ENCODE data around the gene SDHA. TPM values are rescaled to one million over a fixed set of nuclear protein-coding genes. Genes with fewer than 3 reads are reported as not detected.

Gene SDHA
- total and polyA plus RNA-seq, 2 donors, result 58.3 to 106 TPM

DNA sequence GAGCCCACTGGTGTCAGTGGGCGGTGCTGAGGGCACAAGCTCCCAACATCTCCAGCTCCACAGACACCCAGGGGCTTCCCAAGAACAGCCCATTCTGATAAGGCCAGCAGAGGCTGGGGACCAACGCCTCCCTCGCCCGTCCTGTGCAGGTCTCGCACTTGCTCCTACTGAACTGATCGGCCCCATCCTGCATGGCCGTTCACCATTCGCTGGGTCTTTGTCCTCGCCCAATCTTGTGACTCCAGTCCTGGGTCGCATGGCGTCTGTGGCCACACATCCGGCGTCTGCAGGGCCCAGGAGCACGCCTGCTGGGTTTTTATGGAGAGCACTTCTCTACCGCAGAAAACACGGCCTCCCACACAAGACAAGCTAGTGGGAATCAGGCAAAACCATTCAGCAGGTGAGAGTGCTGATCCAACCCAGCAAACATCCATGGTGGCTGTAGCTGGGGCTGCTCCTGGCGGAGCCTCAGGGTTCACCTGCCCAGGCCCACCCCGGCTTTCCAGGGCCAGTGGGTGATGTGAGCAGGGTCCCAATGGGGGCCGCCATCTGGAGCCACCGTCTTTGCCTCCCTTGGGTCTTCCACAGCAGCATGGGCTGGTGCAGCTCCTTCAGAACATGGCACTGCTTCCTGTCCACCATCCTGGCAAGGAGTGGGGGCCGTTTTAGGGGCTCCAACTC, 19.5 kb upstream of the SDHA start:
- Histone ChIP-seq H3K4me1 (ENCODE audit: insufficient read depth) (no peaks in the 10 kb centered on the region), H3K27ac (ENCODE audit: low read depth) (no peak overlapping the region), H3K4me3 (ENCODE audit: low read depth, low read length) (no peak overlapping the region), H3K36me3 (ENCODE audit: insufficient read depth) (no peaks in the 10 kb centered on the region)
- WGBS, result 97% methylated on average over 21 of the region's 21 CpGs
- no peak for DNase-seq (ENCODE audit: extremely low spot score)

DNA sequence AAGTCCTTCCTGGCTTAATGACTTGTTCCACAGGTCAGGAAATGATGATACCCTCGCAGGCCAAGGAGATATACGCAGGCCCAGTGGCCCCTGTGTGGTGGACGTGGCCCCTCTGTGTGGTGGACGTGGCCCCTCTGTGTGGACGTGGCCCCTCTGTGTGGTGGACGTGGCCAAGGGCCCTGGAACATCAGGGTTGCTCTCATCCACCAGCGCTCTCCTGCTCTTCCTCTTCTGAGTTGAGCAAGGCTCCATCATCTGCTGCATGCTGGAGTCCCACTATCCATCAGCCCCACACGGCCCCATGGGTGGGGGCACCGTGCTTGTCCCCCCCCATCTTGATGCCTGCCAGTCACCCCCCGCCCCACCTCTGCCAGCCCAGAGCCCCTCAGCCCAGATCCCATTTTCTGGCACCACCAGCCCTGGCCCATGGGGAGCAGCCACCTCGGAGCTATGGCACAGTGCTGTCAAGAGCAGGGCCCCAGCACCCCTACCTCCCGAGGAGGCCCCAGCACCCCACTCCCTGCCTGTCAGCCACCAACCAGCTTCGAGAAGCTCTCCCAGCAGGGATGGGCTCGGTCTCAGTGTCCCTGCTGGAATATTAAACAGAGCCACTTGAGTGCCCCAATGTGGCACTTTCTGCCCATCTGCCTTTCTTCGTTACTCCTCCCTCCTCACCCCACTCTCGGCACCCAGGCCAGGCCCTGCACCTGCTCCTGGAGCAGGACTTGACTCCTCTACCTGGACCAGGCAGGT, 18.7 kb upstream of the SDHA start:
- Histone ChIP-seq H3K4me3 (ENCODE audit: low read depth, low read length) (no peak overlapping the region), H3K36me3 (ENCODE audit: insufficient read depth) (no peaks in the 10 kb centered on the region), H3K4me1 (ENCODE audit: insufficient read depth) (no peaks in the 10 kb centered on the region), H3K27ac (ENCODE audit: low read depth) (no peak overlapping the region)
- DNase-seq (ENCODE audit: extremely low spot score), result no peak
- WGBS, result 94% methylated on average over 16 of the region's 16 CpGs

DNA sequence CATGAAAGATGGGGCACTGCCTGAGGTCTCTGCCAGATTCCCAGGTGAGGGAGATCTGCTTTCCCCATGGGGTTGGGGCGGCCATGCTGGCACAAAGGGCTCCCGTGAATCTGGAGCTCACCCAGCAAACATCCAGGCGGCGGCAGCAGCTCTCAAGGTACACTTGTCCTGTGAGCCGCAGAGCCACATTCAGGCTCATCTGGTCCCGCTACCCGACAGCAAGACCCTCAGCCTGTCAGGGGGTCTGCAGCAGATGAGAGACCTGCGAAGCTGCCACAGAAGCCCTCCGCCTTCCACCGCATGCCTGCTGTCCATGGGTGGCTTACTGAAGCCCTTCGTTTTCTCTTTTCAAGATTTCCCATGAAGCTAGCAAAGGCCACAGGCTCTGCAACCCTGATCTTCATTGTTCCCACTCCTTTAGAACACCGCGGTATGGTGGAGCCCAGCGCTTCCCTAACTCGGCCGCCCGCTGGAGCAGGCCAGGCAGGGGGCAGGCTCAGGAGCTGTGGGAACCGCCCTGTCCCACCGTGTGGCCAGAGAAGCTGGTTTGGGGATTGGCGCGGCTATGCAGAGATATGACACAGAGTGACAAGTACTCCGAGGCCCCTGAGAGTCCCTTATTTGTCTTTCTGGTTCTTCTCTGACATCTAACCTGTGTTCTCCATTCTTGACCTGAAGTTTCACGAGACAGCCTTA, 18.0 kb upstream of the SDHA start:
- H3K4me3 ChIP-seq (ENCODE audit: low read depth, low read length), result no peak overlapping the region
- 88% methylated on average over 23 of the region's 23 CpGs for WGBS
- H3K4me1 ChIP-seq (ENCODE audit: insufficient read depth), result no peaks in the 10 kb centered on the region
- H3K36me3 ChIP-seq (ENCODE audit: insufficient read depth), result peaks cover 2% of the 10 kb centered on the region
- no peak overlapping the region for H3K27ac ChIP-seq (ENCODE audit: low read depth)
- DNase-seq (ENCODE audit: extremely low spot score), result no peak

- Histone ChIP-seq H3K4me3 (ENCODE audit: low read depth, low read length) (no peak overlapping the region), H3K27ac (ENCODE audit: low read depth) (no peak overlapping the region), H3K4me1 (ENCODE audit: insufficient read depth) (no peaks in the 10 kb centered on the region), H3K36me3 (ENCODE audit: insufficient read depth) (peaks cover 2% of the 10 kb centered on the region)
- WGBS, result 54% methylated on average over 4 of the region's 4 CpGs
- no peak for DNase-seq (ENCODE audit: extremely low spot score)
Observed at GRCh38 chr5:200985-201384, 17.1 kb upstream of the SDHA start.

GRCh38 chr5:201672-202071, 16.4 kb upstream of the SDHA start:
- H3K36me3 ChIP-seq (ENCODE audit: insufficient read depth), result peaks cover 2% of the 10 kb centered on the region
- 85% methylated on average over 8 of the region's 8 CpGs for WGBS
- no peaks in the 10 kb centered on the region for H3K4me1 ChIP-seq (ENCODE audit: insufficient read depth)
- no peak overlapping the region for H3K4me3 ChIP-seq (ENCODE audit: low read depth, low read length)
- no peak for DNase-seq (ENCODE audit: extremely low spot score)
- no peak overlapping the region for H3K27ac ChIP-seq (ENCODE audit: low read depth)

DNA sequence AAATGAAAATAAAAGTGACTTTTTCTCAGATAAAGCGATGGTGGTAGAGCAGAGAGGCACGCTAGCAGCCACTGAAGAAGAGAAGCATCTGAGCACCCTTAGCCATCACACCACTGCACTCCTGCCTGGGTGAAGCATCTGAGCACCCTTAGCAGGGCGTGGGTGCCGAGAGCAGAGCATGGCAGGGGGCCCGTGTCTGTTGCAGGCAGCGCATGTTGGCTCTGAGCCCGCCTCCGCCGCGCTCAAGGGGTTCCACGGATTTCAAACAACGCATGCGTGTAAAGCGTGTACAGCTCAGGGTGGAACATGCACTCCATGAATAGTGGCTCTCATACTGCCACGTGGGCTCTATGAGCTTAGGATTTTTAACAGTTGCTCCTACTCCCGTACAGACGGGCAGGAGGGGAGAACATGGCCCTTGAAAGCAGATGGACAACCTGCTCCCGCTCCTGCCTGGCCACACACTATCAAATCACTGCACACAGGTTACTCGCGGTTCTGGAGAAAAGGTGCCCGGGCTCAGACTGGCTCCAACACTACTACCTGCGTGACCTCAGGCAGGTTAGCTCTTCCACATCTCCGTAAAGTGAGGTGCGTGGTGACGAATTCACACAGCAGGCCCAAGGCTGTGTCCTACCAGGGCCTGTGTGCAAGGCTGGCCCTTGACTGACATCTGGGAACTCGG, 14.7 kb upstream of the SDHA start:
- 93% methylated on average over 26 of the region's 26 CpGs for WGBS
- Histone ChIP-seq H3K27ac (ENCODE audit: low read depth) (no peak overlapping the region), H3K4me3 (ENCODE audit: low read depth, low read length) (no peak overlapping the region), H3K36me3 (ENCODE audit: insufficient read depth) (peaks cover 2% of the 10 kb centered on the region), H3K4me1 (ENCODE audit: insufficient read depth) (no peaks in the 10 kb centered on the region)
- no peak for DNase-seq (ENCODE audit: extremely low spot score)

GRCh38 chr5:204001-204400, 14.1 kb upstream of the SDHA start:
- H3K4me1 ChIP-seq (ENCODE audit: insufficient read depth), result no peaks in the 10 kb centered on the region
- WGBS, result 78% methylated on average over 6 of the region's 6 CpGs
- no peak overlapping the region for H3K4me3 ChIP-seq (ENCODE audit: low read depth, low read length)
- H3K36me3 ChIP-seq (ENCODE audit: insufficient read depth), result peaks cover 2% of the 10 kb centered on the region
- no peak for DNase-seq (ENCODE audit: extremely low spot score)
- no peak overlapping the region for H3K27ac ChIP-seq (ENCODE audit: low read depth)

GRCh38 chr5:204462-204861, 13.7 kb upstream of the SDHA start:
- DNase-seq (ENCODE audit: extremely low spot score), result no peak
- Histone ChIP-seq H3K36me3 (ENCODE audit: insufficient read depth) (peaks cover 2% of the 10 kb centered on the region), H3K4me3 (ENCODE audit: low read depth, low read length) (no peak overlapping the region), H3K27ac (ENCODE audit: low read depth) (no peak overlapping the region), H3K4me1 (ENCODE audit: insufficient read depth) (no peaks in the 10 kb centered on the region)

DNA sequence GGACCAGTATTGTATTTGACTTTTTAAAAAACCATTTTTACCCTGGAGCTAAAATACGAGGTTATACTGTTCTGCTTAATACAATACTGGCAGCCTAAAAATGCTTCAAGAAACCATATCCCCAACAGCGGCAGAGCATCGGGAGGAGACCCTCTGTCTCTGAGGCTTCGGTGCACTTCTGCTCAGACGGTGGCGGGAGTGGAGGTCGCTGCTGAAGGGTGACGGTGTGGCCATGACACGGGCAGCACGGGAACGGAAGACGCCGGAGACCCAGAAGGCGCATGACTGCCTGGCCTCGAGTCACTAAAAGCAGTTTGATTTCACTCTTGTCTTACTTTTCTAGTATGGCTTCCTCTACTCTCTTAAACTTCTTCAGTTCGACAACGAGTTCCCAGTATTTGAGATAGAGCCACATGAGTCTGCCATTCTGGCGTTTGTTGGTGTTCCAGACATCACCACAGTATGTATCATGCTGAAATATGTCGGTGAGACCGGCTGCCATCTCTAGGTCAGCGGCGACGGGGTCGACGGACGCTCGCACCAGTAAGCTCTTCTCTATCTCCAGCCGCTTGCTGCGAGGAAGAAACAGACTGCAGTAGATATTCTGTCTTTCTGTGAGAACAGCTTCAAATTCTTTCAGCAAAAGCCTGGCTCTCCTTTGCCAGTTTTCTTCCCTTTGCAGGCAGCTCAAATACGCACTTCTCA, 13.0 kb upstream of the SDHA start:
- 94% methylated on average over 30 of the region's 30 CpGs for WGBS
- H3K4me1 ChIP-seq (ENCODE audit: insufficient read depth), result no peaks in the 10 kb centered on the region
- peaks cover 2% of the 10 kb centered on the region for H3K36me3 ChIP-seq (ENCODE audit: insufficient read depth)
- no peak for DNase-seq (ENCODE audit: extremely low spot score)
- H3K27ac ChIP-seq (ENCODE audit: low read depth), result no peak overlapping the region
- H3K4me3 ChIP-seq (ENCODE audit: low read depth, low read length), result no peak overlapping the region

DNA sequence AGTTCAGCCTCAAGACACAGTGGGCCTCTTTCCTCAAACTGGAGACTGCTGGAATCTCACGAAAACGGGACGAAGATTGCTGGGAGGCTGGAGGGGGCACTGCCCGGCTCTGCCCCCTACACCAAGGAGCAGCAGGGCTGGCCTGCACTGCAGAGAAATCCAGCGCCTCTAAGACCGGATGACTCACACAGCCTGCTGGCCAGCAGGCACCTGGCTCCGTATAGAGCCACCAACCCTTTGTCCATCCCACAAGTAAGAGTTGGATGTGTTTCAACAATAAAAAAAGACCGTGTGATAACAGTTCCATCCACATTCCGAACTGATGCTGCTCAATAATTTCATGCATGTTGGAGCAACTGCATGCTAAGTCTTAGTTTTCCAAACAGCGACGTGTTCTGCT, 11.7 kb upstream of the SDHA start:
- H3K4me1 ChIP-seq (ENCODE audit: insufficient read depth), result no peaks in the 10 kb centered on the region
- WGBS, result 33% methylated on average over 11 of the region's 11 CpGs
- no peak overlapping the region for H3K4me3 ChIP-seq (ENCODE audit: low read depth, low read length)
- DNase-seq (ENCODE audit: extremely low spot score), result no peak
- H3K36me3 ChIP-seq (ENCODE audit: insufficient read depth), result peaks cover 2% of the 10 kb centered on the region
- H3K27ac ChIP-seq (ENCODE audit: low read depth), result no peak overlapping the region

GRCh38 chr5:206927-207536, 11.1 kb upstream of the SDHA start:
- 74% methylated on average over 8 of the region's 8 CpGs for WGBS

DNA sequence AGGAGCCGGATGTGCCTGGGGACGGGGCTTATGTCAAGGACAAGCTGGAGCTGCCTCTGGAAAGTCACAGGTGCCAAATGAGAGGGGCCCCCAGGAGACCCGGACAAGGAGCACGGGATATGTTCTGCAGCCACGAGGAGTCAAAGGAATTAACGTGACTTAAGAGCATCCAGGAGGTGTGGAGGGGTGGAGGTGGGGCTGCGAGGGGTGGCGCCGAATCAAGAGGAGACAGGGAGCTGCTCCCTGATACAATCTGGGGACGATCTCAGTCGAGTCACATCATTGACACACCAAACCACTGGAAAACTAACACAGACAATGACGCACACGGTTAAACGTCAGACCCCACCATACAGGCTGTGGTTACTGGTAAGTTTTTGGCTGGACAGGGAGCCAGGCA, 10.5 kb upstream of the SDHA start:
- H3K4me3 ChIP-seq (ENCODE audit: low read depth, low read length), result no peak overlapping the region
- no peaks in the 10 kb centered on the region for H3K4me1 ChIP-seq (ENCODE audit: insufficient read depth)
- H3K36me3 ChIP-seq (ENCODE audit: insufficient read depth), result peaks cover 2% of the 10 kb centered on the region
- DNase-seq (ENCODE audit: extremely low spot score), result no peak
- WGBS, result 67% methylated on average over 14 of the region's 14 CpGs
- no peak overlapping the region for H3K27ac ChIP-seq (ENCODE audit: low read depth)

More at GRCh38 chr5:206927-207536, 11.1 kb upstream of the SDHA start:
- Histone ChIP-seq H3K36me3 (ENCODE audit: insufficient read depth) (peaks cover 2% of the 10 kb centered on the region), H3K27ac (ENCODE audit: low read depth) (no peak overlapping the region), H3K4me1 (ENCODE audit: insufficient read depth) (no peaks in the 10 kb centered on the region), H3K4me3 (ENCODE audit: low read depth, low read length) (no peak overlapping the region)
- no peak for DNase-seq (ENCODE audit: extremely low spot score)

Data from urinary bladder (tissue), 4 donors.